Parathyroid adenoma (tissue), 2 donors: Measurements from ENCODE around the gene SLC16A5.

Experiments
- H2AFZ ChIP-seq: fragments of 300-600 bp; sonication (generic); one replicate; pipeline ENCODE4 v1.7.0; 2017; ENCODE audit warnings: antibody characterized with exemption, mild to moderate bottlenecking
- H3K27ac ChIP-seq: fragments of 300-600 bp; sonication (generic); one replicate; pipeline ENCODE4 v1.7.0; 2017
- H3K27me3 ChIP-seq: fragments of 300-600 bp; sonication (generic); one replicate; pipeline ENCODE4 v1.7.0; 2017; ENCODE audit warnings: low read length; ENCODE audit not compliant: control insufficient read depth, insufficient read depth
- H3K36me3 ChIP-seq: fragments of 300-600 bp; sonication (generic); one replicate; pipeline ENCODE4 v1.7.0; 2017; ENCODE audit warnings: low read length; ENCODE audit not compliant: control insufficient read depth, insufficient read depth
- H3K4me1 ChIP-seq: fragments of 300-600 bp; sonication (generic); one replicate; pipeline ENCODE4 v1.7.0; 2017; ENCODE audit warnings: control low read depth
- H3K4me2 ChIP-seq: fragments of 300-600 bp; sonication (generic); one replicate; pipeline ENCODE4 v1.7.0; 2017; ENCODE audit warnings: low read length
- H3K4me3 ChIP-seq: fragments of 300-600 bp; sonication (generic); one replicate; pipeline ENCODE4 v1.7.0; 2017; ENCODE audit warnings: low read depth, low read length
- H3K79me2 ChIP-seq: fragments of 300-600 bp; sonication (generic); one replicate; pipeline ENCODE4 v1.7.0; 2017; ENCODE audit warnings: control low read depth
- H3K9ac ChIP-seq: fragments of 300-600 bp; sonication (generic); one replicate; pipeline ENCODE4 v1.7.0; 2017; ENCODE audit warnings: mild to moderate bottlenecking
- H3K9me3 ChIP-seq: fragments of 300-600 bp; sonication (generic); one replicate; pipeline ENCODE4 v1.7.0; 2017; ENCODE audit warnings: low read length; ENCODE audit not compliant: control insufficient read depth
- CTCF ChIP-seq: fragments of 300-600 bp; sonication (generic); IDR thresholded peaks from one replicate; pipeline ENCODE4 v1.7.0; 2017; ENCODE audit warnings: antibody characterized with exemption, mild to moderate bottlenecking
- donor health status: primary hyperparathyroidism.

Gene SLC16A5

DNA sequence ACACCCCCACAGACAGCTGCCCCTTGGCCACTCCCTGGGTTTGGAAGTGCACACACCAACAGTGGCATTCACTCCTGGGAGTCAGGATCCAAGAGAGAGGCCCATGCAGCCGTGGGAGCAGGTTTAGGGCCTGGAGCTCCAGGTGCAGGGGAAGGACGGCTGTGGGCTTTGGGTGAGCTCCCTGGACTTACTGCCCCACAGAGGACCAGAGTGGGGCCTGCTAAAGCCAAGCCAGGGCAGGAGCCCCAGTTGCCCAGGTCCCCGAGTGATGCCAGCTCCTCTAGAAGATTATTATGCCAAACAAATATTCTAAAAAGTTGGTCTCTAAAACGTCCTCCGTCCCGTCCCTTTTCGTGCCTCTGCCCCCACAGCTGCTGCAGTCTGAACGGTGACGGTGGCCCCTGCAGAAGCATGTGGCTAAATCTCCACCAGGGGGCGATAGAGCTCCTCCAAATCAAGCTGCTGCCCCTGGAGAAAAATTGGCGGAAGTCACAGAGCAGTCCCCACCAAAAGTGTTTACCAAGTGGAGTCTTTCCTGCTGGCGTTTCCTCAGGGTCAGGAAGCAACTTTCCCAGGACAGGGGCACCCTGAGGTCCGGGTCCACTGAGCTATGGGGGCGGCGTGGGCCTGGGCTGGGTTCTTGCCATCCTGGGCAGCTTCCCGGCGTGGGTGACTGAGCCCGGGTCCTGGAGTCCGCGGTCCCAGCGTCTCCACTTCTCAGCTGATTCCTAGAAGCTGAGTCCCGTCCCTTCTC, 26.2 kb downstream of the SLC16A5 start:
- H3K27ac ChIP-seq, result no peak overlapping the region
- H3K4me1 ChIP-seq, result peaks cover 8% of the 10 kb centered on the region
- H3K9ac ChIP-seq, result no peak overlapping the region
- no peaks in the 10 kb centered on the region for H3K27me3 ChIP-seq
- peak overlapping the region; percentile 44 for H3K4me3 ChIP-seq
- no peaks in the 10 kb centered on the region for H3K36me3 ChIP-seq
- no peaks in the 10 kb centered on the region for H3K9me3 ChIP-seq
- H3K4me2 ChIP-seq, result peak overlapping the region; percentile 87
- peak; percentile 96 for TF ChIP-seq CTCF
- peak overlapping the region; percentile 73 for H2AFZ ChIP-seq
- peaks cover 8% of the 10 kb centered on the region for H3K79me2 ChIP-seq

DNA sequence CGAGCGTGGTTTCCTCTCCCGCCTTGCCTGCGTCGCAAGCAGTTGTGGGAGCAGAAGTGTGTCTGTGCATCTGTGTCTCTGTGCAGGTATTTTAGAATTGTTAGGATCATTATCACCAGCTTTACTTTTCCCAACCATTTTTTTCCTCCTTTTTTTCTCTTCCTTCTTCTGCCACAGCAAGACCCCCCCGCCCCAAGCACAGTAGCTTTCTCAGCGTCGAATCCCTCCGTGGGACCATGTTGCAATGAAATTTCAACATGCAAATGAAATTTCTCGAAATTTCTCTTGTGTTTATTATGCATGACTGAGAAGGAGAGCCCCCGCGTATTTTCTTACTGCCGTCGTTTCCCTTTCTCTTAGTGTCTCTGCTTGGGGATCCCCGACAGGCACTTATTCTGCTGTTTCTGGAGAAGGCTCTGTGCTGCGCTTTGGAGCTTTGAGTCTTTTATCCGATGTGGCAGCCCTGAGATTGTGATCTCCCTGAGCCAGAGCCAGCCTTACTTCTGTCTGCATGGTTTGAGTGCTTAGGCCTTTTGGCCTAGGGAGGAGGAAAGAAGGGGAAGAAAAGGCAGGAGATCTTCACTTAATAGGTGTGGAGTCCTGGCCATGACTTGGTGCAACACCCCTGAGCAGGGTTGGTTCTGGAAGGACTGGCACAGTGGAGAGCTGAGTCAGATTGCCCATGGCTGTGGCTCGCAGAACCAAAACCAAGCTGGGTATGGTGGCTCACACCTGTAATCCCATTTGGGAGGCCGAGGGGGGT, 27.0 kb downstream of the SLC16A5 start:
- H3K79me2 ChIP-seq, result peaks cover 11% of the 10 kb centered on the region
- H3K27ac ChIP-seq, result no peak overlapping the region
- H3K9me3 ChIP-seq, result no peaks in the 10 kb centered on the region
- peak overlapping the region; percentile 44 for H3K4me3 ChIP-seq
- TF ChIP-seq CTCF, result no peak
- H3K4me2 ChIP-seq, result peak overlapping the region; percentile 87
- H3K4me1 ChIP-seq, result peaks cover 3% of the 10 kb centered on the region
- no peaks in the 10 kb centered on the region for H3K36me3 ChIP-seq
- H2AFZ ChIP-seq, result peak overlapping the region; percentile 73
- no peak overlapping the region for H3K9ac ChIP-seq
- no peaks in the 10 kb centered on the region for H3K27me3 ChIP-seq

GRCh38 chr17:75115555-75115954, 27.8 kb downstream of the SLC16A5 start:
- Histone ChIP-seq H3K9me3 (no peaks in the 10 kb centered on the region), H3K36me3 (no peaks in the 10 kb centered on the region), H3K4me3 (no peak overlapping the region), H3K27ac (no peak overlapping the region), H3K4me2 (no peak overlapping the region), H3K9ac (no peak overlapping the region), H3K27me3 (no peaks in the 10 kb centered on the region), H3K79me2 (peaks cover 13% of the 10 kb centered on the region), H3K4me1 (peaks cover 3% of the 10 kb centered on the region), H2AFZ (no peak overlapping the region)
- TF ChIP-seq CTCF, result no peak

GRCh38 chr17:75116737-75117136, 29.0 kb downstream of the SLC16A5 start:
- Histone ChIP-seq H3K4me2 (no peak overlapping the region), H3K4me1 (no peaks in the 10 kb centered on the region), H3K9ac (no peak overlapping the region), H3K36me3 (no peaks in the 10 kb centered on the region), H2AFZ (no peak overlapping the region), H3K27ac (no peak overlapping the region), H3K4me3 (no peak overlapping the region), H3K27me3 (no peaks in the 10 kb centered on the region), H3K79me2 (peaks cover 13% of the 10 kb centered on the region), H3K9me3 (no peaks in the 10 kb centered on the region)
- TF ChIP-seq CTCF, result no peak
